Keratinocyte (primary cell): ENCODE data around the gene PRSS48.

Source experiments
- CTCF ChIP-seq, 3 experiments: IDR thresholded peaks in 1 of 3; conservative IDR thresholded peaks in 1 of 3; optimal IDR thresholded peaks in 1 of 3; 2 replicates in 2 of 3; 3 replicates in 1 of 3; pipeline versions ENCODE3 to v1.5.1; 2011; ENCODE audit warnings: low read length in 3 of 3, mild to moderate bottlenecking in 3 of 3, moderate library complexity in 2 of 3, control low read depth in 1 of 3, inconsistent platforms in 1 of 3; ENCODE audit not compliant: insufficient read depth in 2 of 3; ENCODE audit errors: extremely low read depth in 1 of 3
- EZH2 ChIP-seq: IDR thresholded peaks from one replicate; pipeline ENCODE4 v1.6.1; 2012; ENCODE audit warnings: inconsistent platforms, mild to moderate bottlenecking, low read length, moderate library complexity

GRCh38 chr4:151302432-151302831, 25.5 kb downstream of the PRSS48 start:
- TF ChIP-seq CTCF (optimal IDR thresholded peaks at IDR 0.05 in 1 of 3, IDR thresholded peaks at IDR 0.05 in 1 of 3, conservative IDR thresholded peaks at IDR 0.05 in 1 of 3; ENCODE audit: extremely low read depth in 1 of 3, insufficient read depth in 2 of 3, low read length in 3 of 3), result no peak
- no peak for TF ChIP-seq EZH2
